HCT116 (cell line): Measurements from ENCODE around the gene OFD1.

Experiments used
- ELF1 ChIP-seq: IDR thresholded peaks from 2 replicates; pipeline ENCODE4 v1.6.1; 2012; ENCODE audit warnings: low read depth, borderline replicate concordance
- EZH2 ChIP-seq: fragments of 200-600 bp; sonication (generic); IDR thresholded peaks from 2 replicates; pipeline ENCODE4 v1.6.1; 2017; ENCODE audit warnings: antibody characterized with exemption, mixed run types
- FOSL1 ChIP-seq: IDR thresholded peaks from 2 replicates; pipeline ENCODE4 v1.6.1; 2012; ENCODE audit warnings: low read depth
- MAX ChIP-seq: IDR thresholded peaks from 2 replicates; pipeline ENCODE4 v1.6.1; 2012
- POLR2A ChIP-seq: IDR thresholded peaks from 2 replicates; pipeline ENCODE4 v1.7.0; 2011; ENCODE audit warnings: borderline replicate concordance; ENCODE audit not compliant: insufficient read depth, insufficient read length; ENCODE audit errors: extremely low read depth
- POLR2AphosphoS5 ChIP-seq: IDR thresholded peaks from 2 replicates; pipeline ENCODE4 v1.6.1; 2011; ENCODE audit warnings: mild to moderate bottlenecking, low read depth, low read length, moderate library complexity
- SIN3A ChIP-seq: IDR thresholded peaks from 2 replicates; pipeline ENCODE4 v1.6.1; 2012; ENCODE audit warnings: low read depth
- ZNF274 ChIP-seq: fragments of 200-500 bp; sonication (Bioruptor generic); IDR thresholded peaks from 2 replicates; pipeline ENCODE4 v1.6.1; 2014; ENCODE audit warnings: mild to moderate bottlenecking, low read depth, low read length, inconsistent platforms
- TF ChIP-seq, protein P1 (sequence below), 3 experiments: fragments of 200-600 bp in 1 of 3; sonication (generic) in 1 of 3; IDR thresholded peaks in 2 of 3; conservative IDR thresholded peaks in 1 of 3; 2 replicates each; pipeline ENCODE4 v1.5.1; 2012 to 2017; ENCODE audit warnings: low read depth in 2 of 3, low read length in 2 of 3, antibody characterized with exemption in 1 of 3, borderline replicate concordance in 1 of 3, control low read depth in 1 of 3, mild to moderate bottlenecking in 1 of 3, mixed read lengths in 1 of 3, mixed run types in 1 of 3, moderate library complexity in 1 of 3; ENCODE audit not compliant: insufficient read depth in 1 of 3

DNA sequence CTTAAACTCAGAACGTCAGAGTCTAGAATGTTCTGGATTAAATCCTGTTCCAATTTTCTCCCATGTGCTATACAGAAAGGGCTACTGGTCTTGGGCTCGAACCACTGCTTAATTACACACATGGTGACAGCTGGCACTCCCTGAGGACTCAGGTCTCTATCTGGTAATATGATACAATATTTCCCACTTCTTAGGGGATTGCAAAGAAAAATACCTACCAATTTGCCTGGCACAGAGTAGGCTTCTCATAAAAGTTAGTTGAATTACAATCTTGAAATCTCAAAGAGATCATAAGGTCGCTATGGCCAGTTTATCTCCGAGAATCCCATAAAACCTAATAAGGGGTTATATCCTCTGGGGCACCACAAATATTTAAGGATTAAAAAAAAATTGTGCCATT, 73.7 kb downstream of the OFD1 start:
- TF ChIP-seq POLR2AphosphoS5 (no peak), SIN3A (no peak), POLR2A (no peak), FOSL1 (no peak), MAX (no peak), ZNF274 (no peak), ELF1 (no peak), EZH2 (no peak)
- TF ChIP-seq, protein P1, sequence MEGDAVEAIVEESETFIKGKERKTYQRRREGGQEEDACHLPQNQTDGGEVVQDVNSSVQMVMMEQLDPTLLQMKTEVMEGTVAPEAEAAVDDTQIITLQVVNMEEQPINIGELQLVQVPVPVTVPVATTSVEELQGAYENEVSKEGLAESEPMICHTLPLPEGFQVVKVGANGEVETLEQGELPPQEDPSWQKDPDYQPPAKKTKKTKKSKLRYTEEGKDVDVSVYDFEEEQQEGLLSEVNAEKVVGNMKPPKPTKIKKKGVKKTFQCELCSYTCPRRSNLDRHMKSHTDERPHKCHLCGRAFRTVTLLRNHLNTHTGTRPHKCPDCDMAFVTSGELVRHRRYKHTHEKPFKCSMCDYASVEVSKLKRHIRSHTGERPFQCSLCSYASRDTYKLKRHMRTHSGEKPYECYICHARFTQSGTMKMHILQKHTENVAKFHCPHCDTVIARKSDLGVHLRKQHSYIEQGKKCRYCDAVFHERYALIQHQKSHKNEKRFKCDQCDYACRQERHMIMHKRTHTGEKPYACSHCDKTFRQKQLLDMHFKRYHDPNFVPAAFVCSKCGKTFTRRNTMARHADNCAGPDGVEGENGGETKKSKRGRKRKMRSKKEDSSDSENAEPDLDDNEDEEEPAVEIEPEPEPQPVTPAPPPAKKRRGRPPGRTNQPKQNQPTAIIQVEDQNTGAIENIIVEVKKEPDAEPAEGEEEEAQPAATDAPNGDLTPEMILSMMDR (IDR thresholded peaks at IDR 0.05 in 2 of 3, conservative IDR thresholded peaks at IDR 0.05 in 1 of 3; ENCODE audit: borderline replicate concordance in 1 of 3, insufficient read depth in 1 of 3, low read depth in 2 of 3, low read length in 2 of 3) = no peak
